ENCODE data around the gene ZNF280C.

DNA sequence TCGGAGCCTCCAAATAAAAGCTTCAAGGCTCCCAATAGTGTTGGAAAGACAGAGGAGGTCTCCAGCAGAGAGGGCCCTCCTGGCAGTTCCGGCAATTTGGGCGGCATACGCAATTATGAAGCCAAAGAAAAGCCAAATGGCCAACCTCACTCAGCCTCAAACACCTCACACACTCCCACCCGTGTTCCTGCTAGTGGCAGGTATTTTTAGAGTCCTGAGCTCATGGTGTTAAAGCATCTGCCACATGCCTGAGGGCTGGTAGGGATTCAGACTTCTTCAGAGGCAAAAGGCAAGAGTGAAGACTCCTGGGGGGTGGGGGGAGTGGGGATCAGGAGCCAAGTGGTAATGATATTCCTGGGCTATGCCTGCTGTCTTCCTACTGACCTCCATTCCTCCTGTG is 89.5 kb downstream of the ZNF280C start:
- TF ChIP-seq KLF10 (tag by site-specific recombination; IDR thresholded peaks at IDR 0.05): no peak
- TF ChIP-seq ZNF266 (tag by site-specific recombination; IDR thresholded peaks at IDR 0.05; ENCODE audit: low read depth): no peak
- no peak for TF ChIP-seq ZNF138 (tag by site-specific recombination; IDR thresholded peaks at IDR 0.05; ENCODE audit: borderline replicate concordance)
- TF ChIP-seq ZNF561 (tag by site-specific recombination; IDR thresholded peaks at IDR 0.05; ENCODE audit: borderline replicate concordance): no peak
- TF ChIP-seq, protein P1, sequence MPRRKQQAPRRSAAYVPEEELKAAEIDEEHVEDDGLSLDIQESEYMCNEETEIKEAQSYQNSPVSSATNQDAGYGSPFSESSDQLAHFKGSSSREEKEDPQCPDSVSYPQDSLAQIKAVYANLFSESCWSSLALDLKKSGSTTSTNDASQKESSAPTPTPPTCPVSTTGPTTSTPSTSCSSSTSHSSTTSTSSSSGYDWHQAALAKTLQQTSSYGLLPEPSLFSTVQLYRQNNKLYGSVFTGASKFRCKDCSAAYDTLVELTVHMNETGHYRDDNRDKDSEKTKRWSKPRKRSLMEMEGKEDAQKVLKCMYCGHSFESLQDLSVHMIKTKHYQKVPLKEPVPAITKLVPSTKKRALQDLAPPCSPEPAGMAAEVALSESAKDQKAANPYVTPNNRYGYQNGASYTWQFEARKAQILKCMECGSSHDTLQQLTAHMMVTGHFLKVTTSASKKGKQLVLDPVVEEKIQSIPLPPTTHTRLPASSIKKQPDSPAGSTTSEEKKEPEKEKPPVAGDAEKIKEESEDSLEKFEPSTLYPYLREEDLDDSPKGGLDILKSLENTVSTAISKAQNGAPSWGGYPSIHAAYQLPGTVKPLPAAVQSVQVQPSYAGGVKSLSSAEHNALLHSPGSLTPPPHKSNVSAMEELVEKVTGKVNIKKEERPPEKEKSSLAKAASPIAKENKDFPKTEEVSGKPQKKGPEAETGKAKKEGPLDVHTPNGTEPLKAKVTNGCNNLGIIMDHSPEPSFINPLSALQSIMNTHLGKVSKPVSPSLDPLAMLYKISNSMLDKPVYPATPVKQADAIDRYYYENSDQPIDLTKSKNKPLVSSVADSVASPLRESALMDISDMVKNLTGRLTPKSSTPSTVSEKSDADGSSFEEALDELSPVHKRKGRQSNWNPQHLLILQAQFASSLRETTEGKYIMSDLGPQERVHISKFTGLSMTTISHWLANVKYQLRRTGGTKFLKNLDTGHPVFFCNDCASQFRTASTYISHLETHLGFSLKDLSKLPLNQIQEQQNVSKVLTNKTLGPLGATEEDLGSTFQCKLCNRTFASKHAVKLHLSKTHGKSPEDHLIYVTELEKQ (tag by site-specific recombination; IDR thresholded peaks at IDR 0.05; ENCODE audit: borderline replicate concordance): no peak
- TF ChIP-seq, protein P2, sequence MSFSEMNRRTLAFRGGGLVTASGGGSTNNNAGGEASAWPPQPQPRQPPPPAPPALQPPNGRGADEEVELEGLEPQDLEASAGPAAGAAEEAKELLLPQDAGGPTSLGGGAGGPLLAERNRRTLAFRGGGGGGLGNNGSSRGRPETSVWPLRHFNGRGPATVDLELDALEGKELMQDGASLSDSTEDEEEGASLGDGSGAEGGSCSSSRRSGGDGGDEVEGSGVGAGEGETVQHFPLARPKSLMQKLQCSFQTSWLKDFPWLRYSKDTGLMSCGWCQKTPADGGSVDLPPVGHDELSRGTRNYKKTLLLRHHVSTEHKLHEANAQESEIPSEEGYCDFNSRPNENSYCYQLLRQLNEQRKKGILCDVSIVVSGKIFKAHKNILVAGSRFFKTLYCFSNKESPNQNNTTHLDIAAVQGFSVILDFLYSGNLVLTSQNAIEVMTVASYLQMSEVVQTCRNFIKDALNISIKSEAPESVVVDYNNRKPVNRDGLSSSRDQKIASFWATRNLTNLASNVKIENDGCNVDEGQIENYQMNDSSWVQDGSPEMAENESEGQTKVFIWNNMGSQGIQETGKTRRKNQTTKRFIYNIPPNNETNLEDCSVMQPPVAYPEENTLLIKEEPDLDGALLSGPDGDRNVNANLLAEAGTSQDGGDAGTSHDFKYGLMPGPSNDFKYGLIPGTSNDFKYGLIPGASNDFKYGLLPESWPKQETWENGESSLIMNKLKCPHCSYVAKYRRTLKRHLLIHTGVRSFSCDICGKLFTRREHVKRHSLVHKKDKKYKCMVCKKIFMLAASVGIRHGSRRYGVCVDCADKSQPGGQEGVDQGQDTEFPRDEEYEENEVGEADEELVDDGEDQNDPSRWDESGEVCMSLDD (tag by site-specific recombination; IDR thresholded peaks at IDR 0.05): no peak
- TF ChIP-seq, protein P3, sequence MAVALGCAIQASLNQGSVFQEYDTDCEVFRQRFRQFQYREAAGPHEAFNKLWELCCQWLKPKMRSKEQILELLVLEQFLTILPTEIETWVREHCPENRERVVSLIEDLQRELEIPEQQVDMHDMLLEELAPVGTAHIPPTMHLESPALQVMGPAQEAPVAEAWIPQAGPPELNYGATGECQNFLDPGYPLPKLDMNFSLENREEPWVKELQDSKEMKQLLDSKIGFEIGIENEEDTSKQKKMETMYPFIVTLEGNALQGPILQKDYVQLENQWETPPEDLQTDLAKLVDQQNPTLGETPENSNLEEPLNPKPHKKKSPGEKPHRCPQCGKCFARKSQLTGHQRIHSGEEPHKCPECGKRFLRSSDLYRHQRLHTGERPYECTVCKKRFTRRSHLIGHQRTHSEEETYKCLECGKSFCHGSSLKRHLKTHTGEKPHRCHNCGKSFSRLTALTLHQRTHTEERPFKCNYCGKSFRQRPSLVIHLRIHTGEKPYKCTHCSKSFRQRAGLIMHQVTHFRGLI (tag by site-specific recombination; IDR thresholded peaks at IDR 0.05): no peak
- TF ChIP-seq ZNF416 (tag by site-specific recombination; IDR thresholded peaks at IDR 0.05): no peak
- TF ChIP-seq, protein P4, sequence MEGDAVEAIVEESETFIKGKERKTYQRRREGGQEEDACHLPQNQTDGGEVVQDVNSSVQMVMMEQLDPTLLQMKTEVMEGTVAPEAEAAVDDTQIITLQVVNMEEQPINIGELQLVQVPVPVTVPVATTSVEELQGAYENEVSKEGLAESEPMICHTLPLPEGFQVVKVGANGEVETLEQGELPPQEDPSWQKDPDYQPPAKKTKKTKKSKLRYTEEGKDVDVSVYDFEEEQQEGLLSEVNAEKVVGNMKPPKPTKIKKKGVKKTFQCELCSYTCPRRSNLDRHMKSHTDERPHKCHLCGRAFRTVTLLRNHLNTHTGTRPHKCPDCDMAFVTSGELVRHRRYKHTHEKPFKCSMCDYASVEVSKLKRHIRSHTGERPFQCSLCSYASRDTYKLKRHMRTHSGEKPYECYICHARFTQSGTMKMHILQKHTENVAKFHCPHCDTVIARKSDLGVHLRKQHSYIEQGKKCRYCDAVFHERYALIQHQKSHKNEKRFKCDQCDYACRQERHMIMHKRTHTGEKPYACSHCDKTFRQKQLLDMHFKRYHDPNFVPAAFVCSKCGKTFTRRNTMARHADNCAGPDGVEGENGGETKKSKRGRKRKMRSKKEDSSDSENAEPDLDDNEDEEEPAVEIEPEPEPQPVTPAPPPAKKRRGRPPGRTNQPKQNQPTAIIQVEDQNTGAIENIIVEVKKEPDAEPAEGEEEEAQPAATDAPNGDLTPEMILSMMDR (tag by site-specific recombination; IDR thresholded peaks at IDR 0.05): no peak
- TF ChIP-seq, protein P5, sequence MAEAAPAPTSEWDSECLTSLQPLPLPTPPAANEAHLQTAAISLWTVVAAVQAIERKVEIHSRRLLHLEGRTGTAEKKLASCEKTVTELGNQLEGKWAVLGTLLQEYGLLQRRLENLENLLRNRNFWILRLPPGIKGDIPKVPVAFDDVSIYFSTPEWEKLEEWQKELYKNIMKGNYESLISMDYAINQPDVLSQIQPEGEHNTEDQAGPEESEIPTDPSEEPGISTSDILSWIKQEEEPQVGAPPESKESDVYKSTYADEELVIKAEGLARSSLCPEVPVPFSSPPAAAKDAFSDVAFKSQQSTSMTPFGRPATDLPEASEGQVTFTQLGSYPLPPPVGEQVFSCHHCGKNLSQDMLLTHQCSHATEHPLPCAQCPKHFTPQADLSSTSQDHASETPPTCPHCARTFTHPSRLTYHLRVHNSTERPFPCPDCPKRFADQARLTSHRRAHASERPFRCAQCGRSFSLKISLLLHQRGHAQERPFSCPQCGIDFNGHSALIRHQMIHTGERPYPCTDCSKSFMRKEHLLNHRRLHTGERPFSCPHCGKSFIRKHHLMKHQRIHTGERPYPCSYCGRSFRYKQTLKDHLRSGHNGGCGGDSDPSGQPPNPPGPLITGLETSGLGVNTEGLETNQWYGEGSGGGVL (tag by site-specific recombination; IDR thresholded peaks at IDR 0.05): no peak
- TF ChIP-seq, protein P6, sequence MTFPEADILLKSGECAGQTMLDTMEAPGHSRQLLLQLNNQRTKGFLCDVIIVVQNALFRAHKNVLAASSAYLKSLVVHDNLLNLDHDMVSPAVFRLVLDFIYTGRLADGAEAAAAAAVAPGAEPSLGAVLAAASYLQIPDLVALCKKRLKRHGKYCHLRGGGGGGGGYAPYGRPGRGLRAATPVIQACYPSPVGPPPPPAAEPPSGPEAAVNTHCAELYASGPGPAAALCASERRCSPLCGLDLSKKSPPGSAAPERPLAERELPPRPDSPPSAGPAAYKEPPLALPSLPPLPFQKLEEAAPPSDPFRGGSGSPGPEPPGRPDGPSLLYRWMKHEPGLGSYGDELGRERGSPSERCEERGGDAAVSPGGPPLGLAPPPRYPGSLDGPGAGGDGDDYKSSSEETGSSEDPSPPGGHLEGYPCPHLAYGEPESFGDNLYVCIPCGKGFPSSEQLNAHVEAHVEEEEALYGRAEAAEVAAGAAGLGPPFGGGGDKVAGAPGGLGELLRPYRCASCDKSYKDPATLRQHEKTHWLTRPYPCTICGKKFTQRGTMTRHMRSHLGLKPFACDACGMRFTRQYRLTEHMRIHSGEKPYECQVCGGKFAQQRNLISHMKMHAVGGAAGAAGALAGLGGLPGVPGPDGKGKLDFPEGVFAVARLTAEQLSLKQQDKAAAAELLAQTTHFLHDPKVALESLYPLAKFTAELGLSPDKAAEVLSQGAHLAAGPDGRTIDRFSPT (tag by site-specific recombination; IDR thresholded peaks at IDR 0.05): no peak
- no peak for TF ChIP-seq ZNF146 (tag by site-specific recombination; IDR thresholded peaks at IDR 0.05)

All from HEK293 (cell line).